ENCODE results near the gene LCE2D. TPM values are rescaled to one million over a fixed set of nuclear protein-coding genes. Genes with fewer than 3 reads are reported as not detected.

Gene LCE2D
- total RNA-seq: not detected in 2 replicates

DNA sequence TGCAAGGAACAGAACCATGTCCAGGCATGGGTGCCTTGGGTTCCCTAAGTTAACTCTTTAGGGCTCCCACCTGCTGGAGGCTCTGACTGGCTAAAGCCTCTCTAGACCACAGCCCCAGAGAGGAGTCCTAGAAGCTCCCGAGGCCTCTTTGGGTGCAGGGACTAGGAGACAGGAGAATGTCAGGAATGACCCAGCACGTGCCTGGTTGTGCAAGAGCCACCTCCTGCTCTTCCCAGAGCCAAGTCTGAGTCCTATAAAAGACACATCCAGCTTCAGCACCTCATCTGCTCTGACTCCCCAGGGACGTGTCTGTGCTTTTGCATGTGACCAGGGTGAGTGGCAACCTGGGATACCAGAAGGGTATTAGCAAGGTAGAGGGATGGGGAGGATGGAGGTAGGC, at the start of gene LCE2D:
TSS of gene LCE2D (plus strand) at position 283 of the 400 bp plus-strand sequence. CDS start 726 bp downstream, outside the sequence.

GRCh38 chr1:152613511-152613910, 49.7 kb upstream of the LCE2D start, which contains the start of gene LCE3B:
Gene LCE3B (plus strand): TSS chr1:152613811. CDS start chr1:152613811, 0 bp downstream.

DNA sequence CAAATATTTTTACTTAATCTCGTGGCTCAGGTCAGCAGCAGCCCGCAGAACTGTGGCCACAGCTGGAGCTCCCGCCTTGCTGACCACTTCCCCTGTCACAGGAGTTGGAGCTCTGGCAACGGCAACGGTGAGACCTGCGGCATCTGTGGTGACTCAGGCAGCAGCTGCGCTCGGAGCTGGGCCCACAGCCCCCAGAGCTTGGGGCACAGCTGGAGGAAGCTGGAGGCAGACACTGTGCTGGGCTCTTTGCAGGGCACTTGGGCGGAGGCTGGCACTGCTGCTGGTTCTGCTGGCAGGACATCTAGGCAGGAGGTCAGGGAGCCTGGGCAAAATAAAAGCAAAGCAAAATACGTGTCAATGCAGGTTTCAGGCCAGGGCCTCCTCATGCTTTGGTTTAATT, 40.4 kb upstream of the LCE2D start, which contains the start of gene LCE3A:
TSS of gene LCE3A (minus strand) at position 301 of the 400 bp plus-strand sequence. CDS start at position 301, 0 bp downstream.

DNA sequence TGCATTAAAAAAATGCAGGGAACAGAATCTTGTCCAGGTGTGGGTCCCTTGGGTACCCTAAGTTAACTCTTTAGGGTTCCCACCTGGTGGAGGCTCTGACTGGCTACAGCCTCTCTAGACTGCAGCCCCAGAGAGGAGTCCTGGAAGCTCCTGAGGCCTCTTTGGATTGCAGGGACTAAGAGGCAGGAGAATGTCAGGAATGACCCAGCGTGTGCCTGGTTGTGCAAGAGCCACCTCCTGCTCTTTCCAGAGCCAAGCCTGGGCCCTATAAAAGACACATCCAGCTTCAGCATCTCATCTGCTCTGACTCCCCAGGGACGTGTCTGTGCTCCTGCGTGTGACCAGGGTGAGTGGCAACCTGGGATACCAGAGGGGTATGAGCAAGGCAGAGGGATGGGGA, 11.8 kb downstream of the LCE2D start, which contains the start of gene LCE2C:
TSS of gene LCE2C (plus strand) at position 297 of the 400 bp plus-strand sequence. CDS start 737 bp downstream, outside the sequence.

DNA sequence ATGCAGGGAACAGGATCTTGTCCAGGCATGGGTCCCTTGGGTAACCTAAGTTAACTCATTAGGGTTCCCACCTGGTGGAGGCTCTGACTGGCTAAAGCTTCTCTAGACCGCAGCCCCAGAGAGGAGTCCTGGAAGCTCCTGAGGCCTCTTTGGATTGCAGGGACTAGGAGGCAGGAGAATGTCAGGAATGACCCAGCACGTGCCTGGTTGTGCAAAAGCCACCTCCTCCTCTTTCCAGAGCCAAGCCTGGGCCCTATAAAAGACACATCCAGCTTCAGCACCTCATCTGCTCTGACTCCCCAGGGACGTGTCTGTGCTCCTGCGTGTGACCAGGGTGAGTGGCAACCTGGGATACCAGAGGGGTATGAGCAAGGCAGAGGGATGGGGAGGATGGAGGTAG, 22.6 kb downstream of the LCE2D start, which contains the start of gene LCE2B:
TSS of gene LCE2B (plus strand) at position 301 of the 400 bp plus-strand sequence. CDS start 721 bp downstream, outside the sequence.

GRCh38 chr1:152697701-152698600, 34.8 kb downstream of the LCE2D start, which contains the start of gene LCE2A:
Gene LCE2A (plus strand): TSS chr1:152698345. CDS start chr1:152698902, 557 bp downstream.

GRCh38 chr1:152707860-152708259, 44.7 kb downstream of the LCE2D start, which contains the start of gene LCE4A:
Gene LCE4A (plus strand): TSS chr1:152708160. CDS start chr1:152709076, 916 bp downstream.

Other genes starting within 250 kb of the LCE2D start
- 3.8 and 24.6 TPM in 2 replicates for gene CRNN, start 249.1 kb upstream of the LCE2D start, total RNA-seq
- gene LCE5A, start 152.6 kb upstream of the LCE2D start, total RNA-seq: not detected in 2 replicates
- gene CRCT1, start 148.9 kb upstream of the LCE2D start, total RNA-seq: 0.21 and 49.9 TPM in 2 replicates
- 8.5 TPM in 1 of 2 replicates, not detected in the other for gene LCE3E, start 96.6 kb upstream of the LCE2D start, total RNA-seq
- gene LCE3D, start 82.9 kb upstream of the LCE2D start, total RNA-seq: 35.9 TPM in 1 of 2 replicates, not detected in the other
- gene LCE3C, start 63.1 kb upstream of the LCE2D start, total RNA-seq: not detected in 2 replicates
- not detected in 2 replicates for gene LCE3B, start 49.6 kb upstream of the LCE2D start, total RNA-seq
- not detected in 2 replicates for gene LCE3A, start 40.3 kb upstream of the LCE2D start, total RNA-seq
- gene LCE2C, start 11.9 kb downstream of the LCE2D start, total RNA-seq: not detected in 2 replicates
- gene LCE2B, start 22.7 kb downstream of the LCE2D start, total RNA-seq: not detected in 2 replicates
- not detected in 2 replicates for gene LCE2A, start 35.0 kb downstream of the LCE2D start, total RNA-seq
- not detected in 2 replicates for gene LCE4A, start 44.8 kb downstream of the LCE2D start, total RNA-seq
- gene KPRP, start 94.6 kb downstream of the LCE2D start, total RNA-seq: 0.34 TPM in 1 of 2 replicates, not detected in the other
- gene LCE1F, start 111.8 kb downstream of the LCE2D start, total RNA-seq: not detected in 2 replicates
- not detected in 2 replicates for gene LCE1E, start 122.9 kb downstream of the LCE2D start, total RNA-seq
- gene LCE1D, start 133.3 kb downstream of the LCE2D start, total RNA-seq: not detected in 2 replicates
- 0.34 TPM in 1 of 2 replicates, not detected in the other for gene LCE1C, start 143.3 kb downstream of the LCE2D start, total RNA-seq
- not detected in 2 replicates for gene LCE1B, start 148.6 kb downstream of the LCE2D start, total RNA-seq
- gene LCE1A, start 164.1 kb downstream of the LCE2D start, total RNA-seq: 0.34 TPM in 1 of 2 replicates, not detected in the other
- not detected in 2 replicates for gene LCE6A, start 179.5 kb downstream of the LCE2D start, total RNA-seq
- not detected in 2 replicates for gene LCE7A, start 196.6 kb downstream of the LCE2D start, total RNA-seq
- gene SMCP, start 214.9 kb downstream of the LCE2D start, total RNA-seq: not detected in 2 replicates
- gene IVL, start 245.2 kb downstream of the LCE2D start, total RNA-seq: 18.8 and 30.8 TPM in 2 replicates